ENCODE data around the gene HOXA5.

HOXA5 gene

GRCh38 chr7:27151931-27152815 lies 8.7 kb upstream of the HOXA5 start, which contains the start of gene HOXA3 (continued):
- TF ChIP-seq ZNF175 (tag by site-specific recombination; IDR thresholded peaks at IDR 0.05) (no peak), ZNF623 (tag by site-specific recombination; IDR thresholded peaks at IDR 0.05) (no peak), ZNF792 (tag by site-specific recombination; IDR thresholded peaks at IDR 0.05) (no peak), KLF8 (tag by site-specific recombination; IDR thresholded peaks at IDR 0.05) (peak; percentile 74; the same call in 1 of the 2 replicates), WT1 (tag by site-specific recombination; IDR thresholded peaks at IDR 0.05) (peak; percentile 88), TRIM28 (IDR thresholded peaks at IDR 0.05; ENCODE audit: borderline replicate concordance, low read length) (no peak), HOXD13 (CRISPR knock-in tag; IDR thresholded peaks at IDR 0.05; ENCODE audit: borderline replicate concordance) (no peak), ZNF626 (tag by site-specific recombination; IDR thresholded peaks at IDR 0.05) (no peak), MZF1 (tag by site-specific recombination; IDR thresholded peaks at IDR 0.05; ENCODE audit: borderline replicate concordance) (no peak), BCL11B (tag by site-specific recombination; IDR thresholded peaks at IDR 0.05; ENCODE audit: low read depth) (no peak), ZNF768 (tag by site-specific recombination; IDR thresholded peaks at IDR 0.05) (no peak; the same call in 1 of the 2 replicates), REST (tag by site-specific recombination; IDR thresholded peaks at IDR 0.05) (no peak), ZFP69B (tag by site-specific recombination; IDR thresholded peaks at IDR 0.05) (peak; percentile 45; the same call in 1 of the 2 replicates), ZNF394 (tag by site-specific recombination; IDR thresholded peaks at IDR 0.05; ENCODE audit: borderline replicate concordance) (no peak; the same call in 1 of the 2 replicates), ZNF558 (tag by site-specific recombination; IDR thresholded peaks at IDR 0.05) (no peak), HOXA7 (CRISPR knock-in tag; IDR thresholded peaks at IDR 0.05; ENCODE audit: borderline replicate concordance) (no peak), ZNF791 (tag by site-specific recombination; IDR thresholded peaks at IDR 0.05) (no peak), CTCF (tag by site-specific recombination; IDR thresholded peaks at IDR 0.05) (no peak), MEIS1 (CRISPR knock-in tag; IDR thresholded peaks at IDR 0.05; ENCODE audit: borderline replicate concordance) (no peak), ZNF544 (tag by site-specific recombination; IDR thresholded peaks at IDR 0.05) (no peak), ZSCAN18 (tag by site-specific recombination; IDR thresholded peaks at IDR 0.05) (no peak), GLIS1 (tag by site-specific recombination; IDR thresholded peaks at IDR 0.05) (peak; percentile 37), YY1 (tag by site-specific recombination; IDR thresholded peaks at IDR 0.05) (0 out of 2 replicates have a peak, but pooled peaks have one; percentile 66), ZNF843 (tag by site-specific recombination; IDR thresholded peaks at IDR 0.05) (no peak; the same call in 1 of the 2 replicates), ZNF645 (tag by site-specific recombination; IDR thresholded peaks at IDR 0.05) (no peak), ZNF747 (tag by site-specific recombination; IDR thresholded peaks at IDR 0.05) (no peak), ZNF292 (tag by site-specific recombination; IDR thresholded peaks at IDR 0.05; ENCODE audit: borderline replicate concordance, low read depth) (no peak), ZNF416 (tag by site-specific recombination; IDR thresholded peaks at IDR 0.05) (no peak), HOXC10 (CRISPR knock-in tag; IDR thresholded peaks at IDR 0.05) (no peak), ZNF785 (tag by site-specific recombination; IDR thresholded peaks at IDR 0.05) (no peak)
- TF ChIP-seq, protein P1, sequence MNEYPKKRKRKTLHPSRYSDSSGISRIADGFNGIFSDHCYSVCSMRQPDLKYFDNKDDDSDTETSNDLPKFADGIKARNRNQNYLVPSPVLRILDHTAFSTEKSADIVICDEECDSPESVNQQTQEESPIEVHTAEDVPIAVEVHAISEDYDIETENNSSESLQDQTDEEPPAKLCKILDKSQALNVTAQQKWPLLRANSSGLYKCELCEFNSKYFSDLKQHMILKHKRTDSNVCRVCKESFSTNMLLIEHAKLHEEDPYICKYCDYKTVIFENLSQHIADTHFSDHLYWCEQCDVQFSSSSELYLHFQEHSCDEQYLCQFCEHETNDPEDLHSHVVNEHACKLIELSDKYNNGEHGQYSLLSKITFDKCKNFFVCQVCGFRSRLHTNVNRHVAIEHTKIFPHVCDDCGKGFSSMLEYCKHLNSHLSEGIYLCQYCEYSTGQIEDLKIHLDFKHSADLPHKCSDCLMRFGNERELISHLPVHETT (tag by site-specific recombination; IDR thresholded peaks at IDR 0.05), result no peak
